DOHH2 (cell line): ENCODE measurements around the gene LDLRAD4.

Experiments
- H3F3A ChIP-seq: fragments of 200-600 bp; sonication (generic), shearing (Covaris generic); 2 replicates; pipeline ENCODE4 v1.6.0; 2016; ENCODE audit warnings: antibody characterized with exemption, mild to moderate bottlenecking; ENCODE audit not compliant: control insufficient read depth, insufficient read depth
- H3K27ac ChIP-seq: fragments of 200-600 bp; sonication (generic); 2 replicates; pipeline ENCODE4 v1.5.1; 2014; ENCODE audit warnings: low read depth, mild to moderate bottlenecking, low read length, moderate library complexity
- H3K27me3 ChIP-seq: fragments of 200-600 bp; sonication (generic); 2 replicates; pipeline ENCODE4 v1.6.1; 2014; ENCODE audit warnings: mild to moderate bottlenecking, low read length, mixed read lengths; ENCODE audit not compliant: control insufficient read depth
- H3K36me3 ChIP-seq: fragments of 200-600 bp; sonication (generic); 2 replicates; pipeline ENCODE4 v1.6.1; 2014; ENCODE audit warnings: mild to moderate bottlenecking, low read length, moderate library complexity, mixed read lengths; ENCODE audit not compliant: control insufficient read depth
- H3K4me1 ChIP-seq: fragments of 200-600 bp; sonication (generic); 2 replicates; pipeline ENCODE4 v1.6.1; 2014; ENCODE audit warnings: mild to moderate bottlenecking, low read length, mixed read lengths; ENCODE audit not compliant: control insufficient read depth
- H3K4me2 ChIP-seq: fragments of 200-600 bp; sonication (generic); 2 replicates; pipeline ENCODE4 v1.6.0; 2014; ENCODE audit warnings: mild to moderate bottlenecking, low read length, moderate library complexity
- H3K4me3 ChIP-seq: fragments of 200-600 bp; sonication (generic); 2 replicates; pipeline ENCODE4 v1.5.1; 2014; ENCODE audit warnings: mild to moderate bottlenecking, low read length, mixed read lengths
- H3K79me2 ChIP-seq: fragments of 200-600 bp; sonication (generic); 2 replicates; pipeline ENCODE4 v1.6.1; 2014; ENCODE audit warnings: mild to moderate bottlenecking, low read length, mixed read lengths; ENCODE audit not compliant: control insufficient read depth
- H3K9me2 ChIP-seq: fragments of 200-600 bp; sonication (generic); replicated peaks from 2 replicates; pipeline ENCODE4 v1.6.1; 2014; ENCODE audit warnings: mild to moderate bottlenecking, low read length, mixed read lengths; ENCODE audit not compliant: control insufficient read depth
- H3K9me3 ChIP-seq: fragments of 200-600 bp; sonication (generic); 2 replicates; pipeline ENCODE4 v1.6.1; 2014; ENCODE audit warnings: antibody characterized with exemption, low read length, mixed read lengths; ENCODE audit not compliant: control insufficient read depth, insufficient read depth
- H4K20me1 ChIP-seq: fragments of 200-600 bp; sonication (generic); 2 replicates; pipeline ENCODE4 v1.6.0; 2014; ENCODE audit warnings: low read depth, mild to moderate bottlenecking, antibody characterized with exemption, low read length, moderate library complexity; ENCODE audit not compliant: control insufficient read depth, insufficient read depth
- EZH2phosphoT487 ChIP-seq: fragments of 200-600 bp; sonication (generic); IDR thresholded peaks from 2 replicates; pipeline ENCODE4 v1.6.1; 2017; ENCODE audit warnings: borderline replicate concordance, mild to moderate bottlenecking, antibody characterized with exemption, low read length, moderate library complexity, mixed read lengths
- TF ChIP-seq, protein P1 (sequence below): fragments of 200-600 bp; sonication (generic); IDR thresholded peaks from one replicate; pipeline ENCODE4 v1.5.1; 2014; ENCODE audit warnings: antibody characterized with exemption, mild to moderate bottlenecking, low read depth, low read length; ENCODE audit not compliant: poor library complexity, severe bottlenecking

Gene LDLRAD4

DNA sequence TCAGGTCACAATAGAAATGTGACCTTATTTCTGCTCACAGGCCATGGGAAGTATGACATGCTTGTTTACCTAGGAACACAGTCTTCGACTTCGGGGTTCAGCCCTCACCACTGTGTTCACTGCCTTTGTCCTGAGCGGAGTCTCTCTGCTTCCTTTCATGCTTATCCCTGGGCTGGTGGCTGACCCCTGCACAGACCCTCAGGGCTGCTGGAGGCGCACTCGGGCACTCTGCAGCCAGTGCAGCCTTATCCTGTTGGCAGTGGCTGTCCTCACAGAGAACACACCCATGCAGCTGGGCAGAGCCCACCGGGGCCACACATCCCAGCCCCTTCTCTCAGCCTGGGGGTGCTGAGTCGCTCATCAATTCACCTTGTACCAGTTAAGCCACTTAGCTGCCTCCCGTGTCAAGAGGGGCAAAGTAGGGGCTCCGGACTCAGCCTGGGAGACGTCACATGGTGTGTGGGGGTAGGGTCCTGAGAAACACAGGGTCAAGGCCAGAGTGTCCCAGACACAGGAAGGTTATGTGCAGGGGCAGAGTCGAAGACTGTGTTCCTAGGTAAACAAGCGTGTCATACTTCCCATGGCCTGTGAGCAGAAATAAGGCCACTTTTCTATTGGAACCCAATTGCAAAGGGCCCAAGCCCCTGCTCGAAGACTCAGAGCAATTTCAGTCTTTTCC, 400.3 kb downstream of the LDLRAD4 start:
- Histone ChIP-seq H4K20me1 (no peaks in the 10 kb centered on the region), H3K4me3 (no peak overlapping the region), H3K27ac (no peak overlapping the region), H3K36me3 (peaks cover 47% of the 10 kb centered on the region), H3K79me2 (peaks cover 59% of the 10 kb centered on the region), H3F3A (peaks cover 10% of the 10 kb centered on the region), H3K9me3 (no peaks in the 10 kb centered on the region), H3K4me2 (no peak overlapping the region), H3K9me2 (no peaks in the 10 kb centered on the region), H3K4me1 (peaks cover 41% of the 10 kb centered on the region), H3K27me3 (no peaks in the 10 kb centered on the region)
- TF ChIP-seq, protein P1, sequence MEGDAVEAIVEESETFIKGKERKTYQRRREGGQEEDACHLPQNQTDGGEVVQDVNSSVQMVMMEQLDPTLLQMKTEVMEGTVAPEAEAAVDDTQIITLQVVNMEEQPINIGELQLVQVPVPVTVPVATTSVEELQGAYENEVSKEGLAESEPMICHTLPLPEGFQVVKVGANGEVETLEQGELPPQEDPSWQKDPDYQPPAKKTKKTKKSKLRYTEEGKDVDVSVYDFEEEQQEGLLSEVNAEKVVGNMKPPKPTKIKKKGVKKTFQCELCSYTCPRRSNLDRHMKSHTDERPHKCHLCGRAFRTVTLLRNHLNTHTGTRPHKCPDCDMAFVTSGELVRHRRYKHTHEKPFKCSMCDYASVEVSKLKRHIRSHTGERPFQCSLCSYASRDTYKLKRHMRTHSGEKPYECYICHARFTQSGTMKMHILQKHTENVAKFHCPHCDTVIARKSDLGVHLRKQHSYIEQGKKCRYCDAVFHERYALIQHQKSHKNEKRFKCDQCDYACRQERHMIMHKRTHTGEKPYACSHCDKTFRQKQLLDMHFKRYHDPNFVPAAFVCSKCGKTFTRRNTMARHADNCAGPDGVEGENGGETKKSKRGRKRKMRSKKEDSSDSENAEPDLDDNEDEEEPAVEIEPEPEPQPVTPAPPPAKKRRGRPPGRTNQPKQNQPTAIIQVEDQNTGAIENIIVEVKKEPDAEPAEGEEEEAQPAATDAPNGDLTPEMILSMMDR = no peak
- TF ChIP-seq EZH2phosphoT487 = no peak

DNA sequence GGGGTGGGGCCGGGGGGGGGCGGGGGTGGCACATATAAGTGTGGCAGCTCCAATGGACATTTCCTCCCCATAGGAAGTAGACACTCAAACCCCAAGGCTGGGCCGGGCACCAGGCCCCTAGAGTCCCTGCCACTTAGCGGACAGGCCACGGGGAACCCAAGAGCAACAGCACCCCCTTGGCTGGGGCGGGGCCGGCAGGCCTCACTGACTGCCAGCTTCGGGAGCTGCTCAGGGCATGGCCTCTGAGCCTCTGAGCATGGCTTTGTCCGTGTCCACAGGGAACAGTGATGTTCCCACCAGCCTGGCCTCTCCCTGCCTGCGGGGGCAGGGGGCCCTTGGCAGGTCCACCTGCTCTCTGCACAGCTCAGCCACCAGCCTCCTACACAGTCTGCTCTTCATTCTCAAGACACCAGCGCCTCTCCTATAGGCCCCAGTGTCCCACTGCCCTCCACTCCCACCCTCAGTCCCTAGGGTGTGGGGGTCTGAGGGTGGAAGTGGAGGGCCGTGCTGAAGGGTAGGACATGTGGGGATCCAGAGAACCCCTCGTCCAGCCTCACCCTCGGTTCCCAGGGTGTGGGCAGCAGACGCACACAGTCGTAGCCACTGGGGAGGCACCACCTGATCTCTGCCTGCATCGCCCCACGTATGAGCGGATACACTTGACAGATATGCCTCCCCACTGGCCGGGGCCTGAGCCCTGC, 401.1 kb downstream of the LDLRAD4 start:
- H3K79me2 ChIP-seq = peaks cover 51% of the 10 kb centered on the region
- H3K4me1 ChIP-seq = peaks cover 33% of the 10 kb centered on the region
- H3K9me2 ChIP-seq = no peaks in the 10 kb centered on the region
- TF ChIP-seq EZH2phosphoT487 = no peak
- TF ChIP-seq, protein P1 = no peak
- H4K20me1 ChIP-seq = no peaks in the 10 kb centered on the region
- H3K36me3 ChIP-seq = peaks cover 40% of the 10 kb centered on the region
- H3K4me3 ChIP-seq = no peak overlapping the region
- peaks cover 3% of the 10 kb centered on the region for H3F3A ChIP-seq
- H3K4me2 ChIP-seq = no peak overlapping the region
- no peaks in the 10 kb centered on the region for H3K9me3 ChIP-seq
- no peaks in the 10 kb centered on the region for H3K27me3 ChIP-seq
- H3K27ac ChIP-seq = no peak overlapping the region

DNA sequence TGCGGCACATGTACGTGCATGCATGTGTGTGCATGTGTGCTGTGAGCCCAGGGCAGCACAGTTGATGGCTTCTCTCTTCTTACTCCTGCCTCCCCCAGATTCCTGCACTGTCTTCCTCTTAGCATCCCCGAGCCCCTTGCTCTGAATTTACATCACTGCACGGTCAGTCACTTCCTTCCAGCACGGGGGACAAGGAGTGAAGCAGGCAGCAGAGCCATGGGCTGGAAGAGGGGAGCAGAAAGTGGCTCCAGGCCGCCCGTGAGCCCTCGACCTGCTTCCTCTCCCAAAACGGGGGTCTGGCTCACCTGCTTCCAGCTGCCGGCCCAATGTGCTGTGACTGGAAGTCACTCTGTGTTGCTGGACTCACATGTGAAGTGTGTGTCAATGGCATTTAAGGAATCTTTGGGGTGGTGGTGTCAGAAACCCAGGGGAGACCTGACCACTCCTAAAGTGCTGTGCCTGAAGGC, 401.7 kb downstream of the LDLRAD4 start:
- H3K36me3 ChIP-seq = peaks cover 34% of the 10 kb centered on the region
- H3K79me2 ChIP-seq = peaks cover 46% of the 10 kb centered on the region
- TF ChIP-seq EZH2phosphoT487 = no peak
- TF ChIP-seq, protein P1 = no peak
- peaks cover 27% of the 10 kb centered on the region for H3K4me1 ChIP-seq
- H3K27ac ChIP-seq = no peak overlapping the region
- no peak overlapping the region for H3K4me3 ChIP-seq
- H4K20me1 ChIP-seq = no peaks in the 10 kb centered on the region
- no peaks in the 10 kb centered on the region for H3K9me2 ChIP-seq
- no peaks in the 10 kb centered on the region for H3K27me3 ChIP-seq
- peaks cover 3% of the 10 kb centered on the region; the same call in 1 of the 2 replicates for H3F3A ChIP-seq
- no peak overlapping the region for H3K4me2 ChIP-seq
- H3K9me3 ChIP-seq = no peaks in the 10 kb centered on the region
